Stimulated activated CD8-positive, alpha-beta memory T cell treated with anti-CD3 and anti-CD28 coated beads, Interleukin-15, amount 100 ng/mL, for 48 hours (primary cell): Measurements from ENCODE around the gene MPST.
A peak's percentile ranks its signal among the peaks of the same experiment; 100 is the strongest.

Experiments used
- DNase-seq, 2 donors: peaks; one replicate each; pipeline ENCODE4 v3.0.0-alpha.2; 2020; ENCODE audit warnings: low read depth in 2 of 2

Gene MPST

DNA sequence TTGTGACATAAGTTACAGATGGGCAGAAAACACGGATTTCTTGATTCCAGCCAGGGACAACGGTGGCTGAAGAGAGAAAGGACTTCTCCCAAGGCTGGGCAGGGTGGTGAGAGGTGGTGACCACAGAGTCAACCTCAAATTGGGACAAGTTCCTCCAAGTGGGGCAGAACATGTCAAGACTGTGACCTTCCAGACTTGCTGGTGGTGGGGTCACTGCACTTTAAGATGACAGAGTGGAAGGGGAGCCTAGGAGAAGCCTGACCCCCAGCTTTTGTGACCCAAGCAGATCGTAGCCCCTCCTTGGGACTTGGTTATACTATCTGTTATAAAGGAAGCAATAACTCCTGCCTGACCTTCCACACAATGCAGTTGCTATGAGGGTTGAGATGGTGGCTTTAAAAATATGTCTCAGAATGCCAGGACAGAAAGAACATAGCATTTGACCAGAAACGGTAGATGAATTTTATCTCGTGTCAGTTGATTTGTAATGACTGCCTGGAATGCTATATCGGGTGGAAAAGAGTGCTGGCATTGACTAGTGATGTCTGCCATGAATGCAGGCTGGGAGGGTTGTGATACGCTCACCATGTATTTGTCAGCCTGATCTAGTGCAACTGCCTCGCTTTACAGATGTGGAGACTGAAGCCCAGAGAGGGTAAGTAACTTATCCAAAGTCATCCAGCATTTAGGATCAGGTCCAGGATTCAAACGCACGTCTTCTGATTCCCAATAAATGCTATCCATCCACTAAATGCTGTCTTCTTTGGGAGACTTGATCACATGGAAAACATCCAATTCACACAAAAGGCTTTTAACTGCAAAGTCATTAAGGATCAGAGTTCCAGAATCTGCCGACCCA is 18.6 kb upstream of the MPST start:
- no peak for DNase-seq

- DNase-seq, result no peak
These were observed 17.7 kb upstream of the MPST start for GRCh38 chr22:37001826-37002225.

- DNase-seq, result no peak
These were observed 16.9 kb upstream of the MPST start for GRCh38 chr22:37002633-37003032.

- no peak for DNase-seq
These were observed 11.9 kb upstream of the MPST start for GRCh38 chr22:37007651-37008050.

- DNase-seq, result no peak
These were observed 11.2 kb upstream of the MPST start for GRCh38 chr22:37008365-37008764.

GRCh38 chr22:37009490-37009889 is 10.1 kb upstream of the MPST start:
- DNase-seq, result no peak

GRCh38 chr22:37010174-37010573 is 9.4 kb upstream of the MPST start:
- DNase-seq, result no peak

- DNase-seq, result no peak
These were observed 8.6 kb upstream of the MPST start for GRCh38 chr22:37010976-37011375.

- DNase-seq, result no peak
These were observed 8.1 kb upstream of the MPST start for GRCh38 chr22:37011472-37011871.

- DNase-seq, result no peak
These were observed 7.2 kb upstream of the MPST start for GRCh38 chr22:37012262-37012904.

DNA sequence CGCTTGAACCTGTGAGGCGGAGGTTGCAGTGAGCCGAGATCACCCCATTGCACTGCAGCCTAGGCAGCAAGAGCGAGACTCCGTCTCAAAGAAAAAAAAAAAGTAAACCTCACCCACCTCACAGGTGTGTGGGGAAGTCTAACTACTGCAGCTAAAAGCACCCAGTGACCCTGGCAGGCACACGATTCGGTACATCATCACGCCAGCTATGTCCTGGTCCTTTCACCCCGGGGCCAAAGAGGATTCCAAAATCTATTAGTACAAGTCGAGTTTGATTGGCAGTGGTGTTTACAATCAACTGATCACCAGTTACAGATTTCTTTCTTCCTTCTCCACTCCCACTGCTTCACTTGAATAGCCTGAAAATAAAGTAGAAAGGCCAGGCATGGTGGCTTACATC is 6.6 kb upstream of the MPST start:
- DNase-seq, result no peak

GRCh38 chr22:37014415-37014806 is 5.1 kb upstream of the MPST start:
- no peak for DNase-seq

DNA sequence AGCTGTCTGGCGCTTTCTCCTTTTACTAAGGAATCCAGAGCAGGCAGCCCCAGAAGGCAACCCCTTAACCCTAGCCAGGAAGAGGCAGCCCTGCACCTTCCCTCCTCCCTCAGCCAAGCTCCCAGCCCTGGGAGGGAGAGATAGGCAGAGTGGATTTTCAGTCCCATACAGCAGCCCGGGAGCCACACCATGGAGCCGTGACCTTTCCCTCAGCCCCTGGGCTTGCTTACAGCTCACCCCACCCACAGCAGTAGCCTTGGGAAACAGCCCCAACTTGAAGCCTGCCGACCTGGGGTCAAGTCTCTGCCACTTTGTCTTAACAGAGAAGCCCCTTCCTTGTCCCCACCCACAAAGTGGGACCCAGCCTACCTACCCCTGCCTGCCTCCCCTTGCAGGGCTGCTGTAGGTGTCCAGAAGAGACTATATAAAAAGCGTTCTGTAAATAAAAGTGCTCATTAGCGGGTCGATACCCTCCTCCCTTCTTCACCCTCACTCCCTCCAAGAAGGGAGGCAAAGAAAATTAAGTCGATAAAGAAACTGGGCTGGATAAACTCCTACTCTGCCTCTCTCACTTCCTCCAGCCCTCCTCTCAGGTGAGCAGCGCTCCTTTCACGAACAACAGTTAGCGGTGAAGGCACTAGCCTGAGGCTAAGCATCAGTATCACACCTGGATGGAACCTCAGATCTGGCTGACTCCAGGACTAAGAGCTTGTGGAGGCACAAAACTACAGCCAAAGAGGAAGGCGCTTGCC is 4.5 kb upstream of the MPST start:
- DNase-seq, result no peak

DNA sequence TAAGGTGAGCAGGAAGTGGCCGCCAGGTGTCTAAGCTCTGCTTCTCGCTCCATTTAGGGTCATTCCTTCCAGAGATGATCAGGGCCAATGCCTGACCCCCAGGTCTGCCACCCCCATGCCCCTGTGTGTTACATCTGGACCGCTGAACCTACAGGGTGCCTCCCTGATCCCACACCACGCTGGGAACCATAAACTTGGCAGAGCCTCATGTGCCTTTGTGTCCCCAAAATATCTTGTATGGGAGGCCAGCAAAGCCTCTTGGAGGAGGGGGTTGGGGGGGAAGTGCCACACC is 4.0 kb upstream of the MPST start:
- no peak for DNase-seq

GRCh38 chr22:37016134-37016910 is 3.2 kb upstream of the MPST start:
- no peak for DNase-seq

DNA sequence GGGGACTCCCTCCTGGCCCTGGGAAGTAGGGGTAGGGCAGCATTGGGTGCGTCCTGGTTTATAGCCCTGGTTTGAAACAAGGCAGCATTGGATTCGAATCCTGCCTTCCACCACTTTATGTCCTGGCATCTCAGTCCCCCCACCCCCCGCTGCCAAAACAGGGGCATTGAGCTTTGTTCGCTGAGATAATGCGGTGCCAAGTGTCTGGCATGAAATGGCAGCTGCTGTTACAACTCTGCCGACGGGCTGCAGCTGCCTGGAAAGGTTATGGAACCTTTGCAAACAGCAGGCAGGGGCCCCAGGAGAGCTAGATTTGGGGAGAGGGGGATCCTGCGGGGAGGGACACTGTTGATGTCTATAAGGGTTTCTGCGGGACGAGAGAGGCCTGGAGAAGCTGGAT is 2.2 kb upstream of the MPST start:
- DNase-seq, result no peak

GRCh38 chr22:37018086-37018814 is 1.3 kb upstream of the MPST start:
- DNase-seq, result no peak

- no peak for DNase-seq
These were observed 680 bp upstream of the MPST start for GRCh38 chr22:37018815-37019308.

DNA sequence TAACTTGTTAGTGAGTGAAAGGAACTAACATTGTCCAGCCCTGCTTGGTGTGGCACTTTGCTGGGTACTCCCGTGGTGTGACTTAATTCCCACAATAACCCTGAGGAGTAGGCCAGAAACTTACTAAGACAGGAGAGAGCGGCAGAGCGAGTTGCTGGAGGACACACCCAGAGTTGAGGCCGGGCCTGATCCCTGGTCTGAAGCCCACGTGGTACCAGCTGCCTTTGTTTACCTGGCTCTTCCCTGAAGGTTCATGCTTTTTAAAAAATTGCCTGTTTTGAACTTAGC is 594 bp downstream of the MPST start:
- DNase-seq, result no peak

DNA sequence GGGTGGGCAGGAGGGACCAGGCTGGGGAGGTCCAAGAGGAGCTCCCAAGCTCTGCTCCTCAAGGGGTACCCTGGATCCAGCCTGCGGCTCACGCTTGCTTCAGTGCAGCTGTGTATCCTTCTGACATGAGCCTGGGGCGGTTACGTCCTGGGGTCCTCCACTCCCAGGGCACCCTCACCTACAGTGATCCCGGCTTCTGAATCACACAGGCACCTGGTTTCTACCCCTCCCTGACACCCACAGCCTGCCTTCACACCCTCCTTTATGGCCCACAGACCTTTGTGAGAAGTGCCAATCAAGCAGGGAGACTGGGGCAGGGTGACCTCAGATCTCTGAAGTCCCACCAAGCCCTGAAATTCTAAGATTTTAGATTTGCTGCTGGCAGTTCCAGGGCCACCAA is 1.5 kb downstream of the MPST start:
- DNase-seq, result no peak

- DNase-seq, result peak; percentile 38 to 39
These were observed 2.4 kb downstream of the MPST start for GRCh38 chr22:37021710-37022482.
